GM18508 (cell line): ENCODE measurements around the gene GABBR2.
"Not testable (repeated sequence)": the region's sequence is repeated elsewhere in the genome, so short reads cannot be mapped to it uniquely, and the experiment has no call there.

Experiments
- ATAC-seq: cut with Tn5 transposase; IDR thresholded peaks from one replicate; pipeline ENCODE4 v1.9.1; 2021; ENCODE audit warnings: moderate number of reproducible peaks; ENCODE audit not compliant: insufficient read depth, unreplicated experiment

GABBR2 gene

GRCh38 chr9:98688710-98689495 lies 19.8 kb downstream of the GABBR2 start:
- ATAC-seq, result no peak

- no peak for ATAC-seq
These were observed 20.8 kb downstream of the GABBR2 start for GRCh38 chr9:98687911-98688310.

GRCh38 chr9:98686961-98687855 lies 21.5 kb downstream of the GABBR2 start:
- ATAC-seq, result no peak

GRCh38 chr9:98684816-98685215 lies 23.9 kb downstream of the GABBR2 start:
- not testable (repeated sequence) for ATAC-seq

GRCh38 chr9:98678244-98678842 lies 30.4 kb downstream of the GABBR2 start:
- no peak for ATAC-seq

- no peak for ATAC-seq
These were observed 35.1 kb downstream of the GABBR2 start for GRCh38 chr9:98673681-98674080.

GRCh38 chr9:98667005-98667640 lies 41.6 kb downstream of the GABBR2 start:
- no peak for ATAC-seq

GRCh38 chr9:98665501-98665900 lies 43.2 kb downstream of the GABBR2 start:
- ATAC-seq, result no peak

- no peak for ATAC-seq
These were observed 48.2 kb downstream of the GABBR2 start for GRCh38 chr9:98660541-98660940.

- no peak for ATAC-seq
These were observed 49.8 kb downstream of the GABBR2 start for GRCh38 chr9:98658951-98659351.

GRCh38 chr9:98657897-98658296 lies 50.8 kb downstream of the GABBR2 start:
- ATAC-seq, result no peak

- ATAC-seq, result no peak
These were observed 52.2 kb downstream of the GABBR2 start for GRCh38 chr9:98656511-98656910.

- ATAC-seq, result not testable (repeated sequence)
These were observed 53.3 kb downstream of the GABBR2 start for GRCh38 chr9:98655428-98655827.

GRCh38 chr9:98654247-98654646 lies 54.5 kb downstream of the GABBR2 start:
- no peak for ATAC-seq

- ATAC-seq, result no peak
These were observed 56.0 kb downstream of the GABBR2 start for GRCh38 chr9:98652741-98653140.

- ATAC-seq, result no peak
These were observed 56.4 kb downstream of the GABBR2 start for GRCh38 chr9:98652302-98652701.

- ATAC-seq, result no peak
These were observed 61.5 kb downstream of the GABBR2 start for GRCh38 chr9:98647236-98647635.

- ATAC-seq, result no peak
These were observed 64.7 kb downstream of the GABBR2 start for GRCh38 chr9:98644011-98644410.

GRCh38 chr9:98642661-98643312 lies 65.9 kb downstream of the GABBR2 start:
- ATAC-seq, result no peak

GRCh38 chr9:98641695-98642094 lies 67.0 kb downstream of the GABBR2 start:
- no peak for ATAC-seq
